Liver (tissue), 9 donors: ENCODE data around the gene TNF. TPM values are rescaled to one million over a fixed set of nuclear protein-coding genes. Genes with fewer than 3 reads are reported as not detected.

Experiments used
- DNase-seq: peaks from one replicate; pipeline ENCODE4 v3.0.0-alpha.2; 2017; ENCODE audit warnings: low spot score
- H3K27ac ChIP-seq, 2 donors: one replicate each; pipeline ENCODE4 v1.7.0; 2013; ENCODE audit warnings: inconsistent platforms in 2 of 2, low read length in 2 of 2, control low read depth in 1 of 2, low read depth in 1 of 2, mild to moderate bottlenecking in 1 of 2
- H3K27me3 ChIP-seq, 4 donors: one replicate each; pipeline versions ENCODE4 v1.6.1 to v1.7.0; 2013; ENCODE audit warnings: low read length in 3 of 4, inconsistent platforms in 1 of 4, mild to moderate bottlenecking in 1 of 4, moderate library complexity in 1 of 4; ENCODE audit not compliant: control insufficient read depth in 4 of 4, insufficient read depth in 4 of 4
- H3K36me3 ChIP-seq, 4 donors: one replicate each; pipeline versions ENCODE4 v1.6.1 to v1.7.0; 2013; ENCODE audit warnings: low read length in 3 of 4, mild to moderate bottlenecking in 3 of 4, low read depth in 1 of 4, moderate library complexity in 1 of 4; ENCODE audit not compliant: control insufficient read depth in 4 of 4, insufficient read depth in 3 of 4
- H3K4me1 ChIP-seq, 4 donors: one replicate each; pipeline versions ENCODE4 v1.6.1 to v1.7.0; 2013; ENCODE audit warnings: low read length in 3 of 4, mild to moderate bottlenecking in 3 of 4, moderate library complexity in 1 of 4; ENCODE audit not compliant: control insufficient read depth in 4 of 4, insufficient read depth in 4 of 4
- H3K4me3 ChIP-seq, 3 donors: one replicate each; pipeline versions ENCODE4 v1.6.1 to v1.7.0; 2013; ENCODE audit warnings: low read length in 3 of 3, control low read depth in 1 of 3, low read depth in 1 of 3, mild to moderate bottlenecking in 1 of 3
- H3K9ac ChIP-seq, 2 donors: one replicate each; pipeline ENCODE4 v1.7.0; 2013; ENCODE audit warnings: low read length in 2 of 2, mild to moderate bottlenecking in 2 of 2, moderate library complexity in 2 of 2, control low read depth in 1 of 2, low read depth in 1 of 2
- H3K9me3 ChIP-seq, 4 donors: one replicate each; pipeline versions ENCODE4 v1.6.1 to v1.7.0; 2013; ENCODE audit warnings: low read length in 3 of 4; ENCODE audit not compliant: control insufficient read depth in 4 of 4
- ATF3 ChIP-seq: IDR thresholded peaks from 2 replicates; pipeline ENCODE4 v1.6.1; 2016; ENCODE audit warnings: antibody characterized with exemption
- EGR1 ChIP-seq, 2 donors: IDR thresholded peaks; 2 replicates each; pipeline ENCODE4 v1.6.1; 2016 to 2018; ENCODE audit warnings: antibody characterized with exemption in 2 of 2, low read depth in 2 of 2
- FOXA1 ChIP-seq: IDR thresholded peaks from 2 replicates; pipeline ENCODE4 v1.6.1; 2016; ENCODE audit warnings: antibody characterized with exemption
- FOXA2 ChIP-seq: IDR thresholded peaks from 2 replicates; pipeline ENCODE4 v1.6.1; 2016; ENCODE audit warnings: antibody characterized with exemption
- GABPA ChIP-seq, 2 donors: IDR thresholded peaks in 1 of 2; conservative IDR thresholded peaks in 1 of 2; 2 replicates each; pipeline ENCODE4 v1.6.1; 2016; ENCODE audit warnings: antibody characterized with exemption in 2 of 2, mild to moderate bottlenecking in 1 of 2, moderate library complexity in 1 of 2
- HNF4A ChIP-seq, 2 donors: conservative IDR thresholded peaks; 2 replicates each; pipeline ENCODE4 v1.6.1; 2016; ENCODE audit warnings: antibody characterized with exemption in 2 of 2, mild to moderate bottlenecking in 2 of 2
- HNF4G ChIP-seq: IDR thresholded peaks from 2 replicates; pipeline ENCODE4 v1.6.1; 2016; ENCODE audit warnings: antibody characterized with exemption
- JUND ChIP-seq, 2 donors: IDR thresholded peaks; 2 replicates each; pipeline ENCODE4 v1.6.1; 2016; ENCODE audit warnings: antibody characterized with exemption in 2 of 2
- MAX ChIP-seq: IDR thresholded peaks from 2 replicates; pipeline ENCODE4 v1.6.1; 2016; ENCODE audit warnings: antibody characterized with exemption
- NR2F2 ChIP-seq: IDR thresholded peaks from 2 replicates; pipeline ENCODE4 v1.6.1; 2016; ENCODE audit warnings: antibody characterized with exemption
- RAD21 ChIP-seq, 2 donors: IDR thresholded peaks; 2 replicates each; pipeline ENCODE4 v1.6.1; 2016; ENCODE audit warnings: antibody characterized with exemption in 2 of 2, mild to moderate bottlenecking in 2 of 2
- RXRA ChIP-seq, 2 donors: IDR thresholded peaks; 2 replicates each; pipeline ENCODE4 v1.6.1; 2017 to 2018; ENCODE audit warnings: antibody characterized with exemption in 2 of 2, mild to moderate bottlenecking in 1 of 2
- SP1 ChIP-seq: IDR thresholded peaks from 2 replicates; pipeline ENCODE4 v1.6.1; 2018; ENCODE audit warnings: antibody characterized with exemption, mild to moderate bottlenecking
- TAF1 ChIP-seq: conservative IDR thresholded peaks from 2 replicates; pipeline ENCODE4 v1.6.1; 2016; ENCODE audit warnings: antibody characterized with exemption, mild to moderate bottlenecking
- YY1 ChIP-seq: IDR thresholded peaks from 2 replicates; pipeline ENCODE4 v1.6.1; 2016; ENCODE audit warnings: antibody characterized with exemption, mild to moderate bottlenecking
- WGBS: extraction: QIAGEN DNeasy Blood & Tissue Kit; methylation state at CpG from one replicate; pipeline ENCODE4 v1.1.7; 2013; 5-methylcytosine and 5-hydroxymethylcytosine counted together
- polyA plus RNA-seq, 2 donors: library from polyadenylated mRNA; stranded (reverse) in 1 of 2; unstranded in 1 of 2; fragments of 200-250 nt in 1 of 2; fragments of >200 nt in 1 of 2; fragmentation: Nextera tagmentation in 1 of 2; extraction: Ambion mirVana in 1 of 2; gene quantifications; one replicate each; pipeline versions ENCODE4 v1.2.1 to v1.2.3, GENCODE V29; 2013 to 2015
- total RNA-seq, 2 donors: library from RNA; depleted of rRNA; stranded (reverse); fragments of >200 nt; gene quantifications; one replicate each; pipeline ENCODE4 v1.2.3, GENCODE V29; 2014
- TF ChIP-seq, protein P1 (sequence below): IDR thresholded peaks from 2 replicates; pipeline ENCODE4 v1.6.1; 2016; ENCODE audit warnings: antibody characterized with exemption
- TF ChIP-seq, protein P2 (sequence below): fragments of 150-350 bp; IDR thresholded peaks from 2 replicates; pipeline ENCODE4 v1.5.1; 2017; ENCODE audit warnings: improper control_type of control experiment, low read depth, low read length; ENCODE audit not compliant: missing input control
- TF ChIP-seq, protein P3 (sequence below): IDR thresholded peaks from 2 replicates; pipeline ENCODE4 v1.6.1; 2016; ENCODE audit warnings: antibody characterized with exemption, mild to moderate bottlenecking
- donor health status: healthy.
- donor health status: healthy.
- donor health status: healthy.
- donor health status: healthy.
- donor health status: healthy.

The TNF gene
- total and polyA plus RNA-seq, 4 donors: 0.06 to 0.42 (median 0.19) TPM; not detected in 1

DNA sequence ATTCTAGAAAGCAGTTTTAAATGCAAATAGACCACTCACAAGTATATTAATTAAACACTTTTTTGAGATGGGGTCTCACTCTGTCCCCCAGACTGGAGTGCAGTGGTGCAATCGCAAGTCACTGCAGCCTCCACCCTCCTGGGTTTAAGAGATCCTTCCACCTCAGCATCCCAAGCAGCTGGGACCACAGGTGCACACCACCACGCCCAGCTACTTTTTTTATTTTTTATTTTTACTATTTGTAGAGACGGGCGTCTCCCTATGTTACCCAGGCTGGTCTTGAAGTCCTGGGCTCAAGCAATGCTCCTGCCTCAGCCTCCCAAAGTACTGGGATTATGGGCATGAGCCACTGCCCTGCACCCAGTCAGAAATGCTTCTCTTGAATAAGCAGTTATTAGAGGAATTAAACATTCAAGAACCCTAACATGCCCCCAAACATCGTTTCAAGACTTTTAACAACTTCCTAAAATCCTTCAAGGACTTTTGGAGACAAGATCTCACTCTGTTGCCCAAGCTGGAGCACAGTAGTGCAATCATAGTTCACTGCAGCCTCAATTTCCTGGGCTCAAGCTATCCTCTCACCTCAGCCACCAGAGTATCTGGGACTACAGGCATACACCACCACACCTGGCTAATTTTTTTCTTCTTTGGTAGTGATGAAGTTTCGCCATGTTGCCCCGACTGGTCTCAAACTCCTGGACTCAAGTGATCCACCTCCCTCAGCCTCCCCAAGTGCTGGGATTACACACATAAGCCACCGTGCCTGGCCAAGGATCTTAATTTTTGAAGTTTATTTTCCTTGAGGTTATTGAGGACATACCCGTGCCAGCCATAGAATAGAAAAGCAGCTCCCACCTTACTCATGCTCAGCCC, 43.4 kb upstream of the TNF start:
- TF ChIP-seq RXRA (IDR thresholded peaks at IDR 0.05) (no peak), FOXA1 (no peak), FOXA2 (no peak), HNF4A (conservative IDR thresholded peaks at IDR 0.05) (no peak), NR2F2 (no peak), EGR1 (IDR thresholded peaks at IDR 0.05; ENCODE audit: low read depth in 2 of 2) (no peak), RAD21 (IDR thresholded peaks at IDR 0.05) (no peak), ATF3 (no peak), HNF4G (no peak), MAX (no peak), TAF1 (no peak), JUND (IDR thresholded peaks at IDR 0.05) (no peak), YY1 (no peak), SP1 (no peak), GABPA (IDR thresholded peaks at IDR 0.05 in 1 of 2, conservative IDR thresholded peaks at IDR 0.05 in 1 of 2) (no peak)
- TF ChIP-seq, protein P1, sequence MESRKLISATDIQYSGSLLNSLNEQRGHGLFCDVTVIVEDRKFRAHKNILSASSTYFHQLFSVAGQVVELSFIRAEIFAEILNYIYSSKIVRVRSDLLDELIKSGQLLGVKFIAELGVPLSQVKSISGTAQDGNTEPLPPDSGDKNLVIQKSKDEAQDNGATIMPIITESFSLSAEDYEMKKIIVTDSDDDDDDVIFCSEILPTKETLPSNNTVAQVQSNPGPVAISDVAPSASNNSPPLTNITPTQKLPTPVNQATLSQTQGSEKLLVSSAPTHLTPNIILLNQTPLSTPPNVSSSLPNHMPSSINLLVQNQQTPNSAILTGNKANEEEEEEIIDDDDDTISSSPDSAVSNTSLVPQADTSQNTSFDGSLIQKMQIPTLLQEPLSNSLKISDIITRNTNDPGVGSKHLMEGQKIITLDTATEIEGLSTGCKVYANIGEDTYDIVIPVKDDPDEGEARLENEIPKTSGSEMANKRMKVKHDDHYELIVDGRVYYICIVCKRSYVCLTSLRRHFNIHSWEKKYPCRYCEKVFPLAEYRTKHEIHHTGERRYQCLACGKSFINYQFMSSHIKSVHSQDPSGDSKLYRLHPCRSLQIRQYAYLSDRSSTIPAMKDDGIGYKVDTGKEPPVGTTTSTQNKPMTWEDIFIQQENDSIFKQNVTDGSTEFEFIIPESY: no peak
- TF ChIP-seq, protein P2, sequence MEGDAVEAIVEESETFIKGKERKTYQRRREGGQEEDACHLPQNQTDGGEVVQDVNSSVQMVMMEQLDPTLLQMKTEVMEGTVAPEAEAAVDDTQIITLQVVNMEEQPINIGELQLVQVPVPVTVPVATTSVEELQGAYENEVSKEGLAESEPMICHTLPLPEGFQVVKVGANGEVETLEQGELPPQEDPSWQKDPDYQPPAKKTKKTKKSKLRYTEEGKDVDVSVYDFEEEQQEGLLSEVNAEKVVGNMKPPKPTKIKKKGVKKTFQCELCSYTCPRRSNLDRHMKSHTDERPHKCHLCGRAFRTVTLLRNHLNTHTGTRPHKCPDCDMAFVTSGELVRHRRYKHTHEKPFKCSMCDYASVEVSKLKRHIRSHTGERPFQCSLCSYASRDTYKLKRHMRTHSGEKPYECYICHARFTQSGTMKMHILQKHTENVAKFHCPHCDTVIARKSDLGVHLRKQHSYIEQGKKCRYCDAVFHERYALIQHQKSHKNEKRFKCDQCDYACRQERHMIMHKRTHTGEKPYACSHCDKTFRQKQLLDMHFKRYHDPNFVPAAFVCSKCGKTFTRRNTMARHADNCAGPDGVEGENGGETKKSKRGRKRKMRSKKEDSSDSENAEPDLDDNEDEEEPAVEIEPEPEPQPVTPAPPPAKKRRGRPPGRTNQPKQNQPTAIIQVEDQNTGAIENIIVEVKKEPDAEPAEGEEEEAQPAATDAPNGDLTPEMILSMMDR: no peak
- TF ChIP-seq, protein P3, sequence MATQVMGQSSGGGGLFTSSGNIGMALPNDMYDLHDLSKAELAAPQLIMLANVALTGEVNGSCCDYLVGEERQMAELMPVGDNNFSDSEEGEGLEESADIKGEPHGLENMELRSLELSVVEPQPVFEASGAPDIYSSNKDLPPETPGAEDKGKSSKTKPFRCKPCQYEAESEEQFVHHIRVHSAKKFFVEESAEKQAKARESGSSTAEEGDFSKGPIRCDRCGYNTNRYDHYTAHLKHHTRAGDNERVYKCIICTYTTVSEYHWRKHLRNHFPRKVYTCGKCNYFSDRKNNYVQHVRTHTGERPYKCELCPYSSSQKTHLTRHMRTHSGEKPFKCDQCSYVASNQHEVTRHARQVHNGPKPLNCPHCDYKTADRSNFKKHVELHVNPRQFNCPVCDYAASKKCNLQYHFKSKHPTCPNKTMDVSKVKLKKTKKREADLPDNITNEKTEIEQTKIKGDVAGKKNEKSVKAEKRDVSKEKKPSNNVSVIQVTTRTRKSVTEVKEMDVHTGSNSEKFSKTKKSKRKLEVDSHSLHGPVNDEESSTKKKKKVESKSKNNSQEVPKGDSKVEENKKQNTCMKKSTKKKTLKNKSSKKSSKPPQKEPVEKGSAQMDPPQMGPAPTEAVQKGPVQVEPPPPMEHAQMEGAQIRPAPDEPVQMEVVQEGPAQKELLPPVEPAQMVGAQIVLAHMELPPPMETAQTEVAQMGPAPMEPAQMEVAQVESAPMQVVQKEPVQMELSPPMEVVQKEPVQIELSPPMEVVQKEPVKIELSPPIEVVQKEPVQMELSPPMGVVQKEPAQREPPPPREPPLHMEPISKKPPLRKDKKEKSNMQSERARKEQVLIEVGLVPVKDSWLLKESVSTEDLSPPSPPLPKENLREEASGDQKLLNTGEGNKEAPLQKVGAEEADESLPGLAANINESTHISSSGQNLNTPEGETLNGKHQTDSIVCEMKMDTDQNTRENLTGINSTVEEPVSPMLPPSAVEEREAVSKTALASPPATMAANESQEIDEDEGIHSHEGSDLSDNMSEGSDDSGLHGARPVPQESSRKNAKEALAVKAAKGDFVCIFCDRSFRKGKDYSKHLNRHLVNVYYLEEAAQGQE: no peak
- no peak overlapping the region for H3K4me3 ChIP-seq
- no peaks in the 10 kb centered on the region for H3K27me3 ChIP-seq
- H3K36me3 ChIP-seq: peaks cover 26 to 68% (median 59%) of the 10 kb centered on the region in 4 donors
- H3K4me1 ChIP-seq: peaks cover 0 to 4% (median 2%) of the 10 kb centered on the region in 4 donors
- no peak overlapping the region for H3K9ac ChIP-seq
- H3K27ac ChIP-seq: no peak overlapping the region
- no peak for DNase-seq
- 77% methylated on average over 9 of the region's 9 CpGs for WGBS
- H3K9me3 ChIP-seq: no peaks in the 10 kb centered on the region
